Keratinocyte (primary cell): ENCODE measurements around the gene STX18. TPM values are rescaled to one million over a fixed set of nuclear protein-coding genes. Genes with fewer than 3 reads are reported as not detected.

ENCODE experiments used
- DNase-seq: peaks from one replicate; pipeline ENCODE4 v3.0.0-alpha.2; 2011; ENCODE audit warnings: low read depth, missing footprints, low spot score
- FAIRE-seq: peaks from 2 replicates; lab custom pipeline; 2011; peaks lifted over from hg19 to GRCh38; lab: Jason Lieb, UNC
- H2AFZ ChIP-seq: 2 replicates; pipeline ENCODE4 v1.6.0; 2012; ENCODE audit warnings: low read length, control low read depth, inconsistent platforms; ENCODE audit not compliant: control insufficient read depth
- H3K27ac ChIP-seq: 2 replicates; pipeline ENCODE4 v1.5.1; 2011; ENCODE audit warnings: low read length; ENCODE audit not compliant: control insufficient read depth, insufficient read depth
- H3K27me3 ChIP-seq: 3 replicates; pipeline ENCODE4 v1.6.0; 2011; ENCODE audit warnings: low read length; ENCODE audit not compliant: control insufficient read depth, insufficient read depth; ENCODE audit errors: extremely low read depth
- H3K36me3 ChIP-seq, 2 experiments: 2 replicates in 1 of 2; 3 replicates in 1 of 2; pipeline ENCODE4 v1.5.1; 2011; ENCODE audit warnings: low read length in 2 of 2, mild to moderate bottlenecking in 1 of 2; ENCODE audit not compliant: control insufficient read depth in 2 of 2, insufficient read depth in 2 of 2; ENCODE audit errors: extremely low read depth in 1 of 2
- H3K4me1 ChIP-seq: 3 replicates; pipeline ENCODE4 v1.5.1; 2011; ENCODE audit warnings: low read length; ENCODE audit not compliant: control insufficient read depth, insufficient read depth; ENCODE audit errors: extremely low read depth
- H3K4me2 ChIP-seq: 3 replicates; pipeline ENCODE4 v1.6.0; 2011; ENCODE audit warnings: low read depth, low read length; ENCODE audit not compliant: control insufficient read depth, insufficient read depth; ENCODE audit errors: extremely low read depth
- H3K4me3 ChIP-seq, 3 experiments: fragments of 200-600 bp in 1 of 3; sonication (generic) in 1 of 3; 2 replicates in 2 of 3; 3 replicates in 1 of 3; pipeline ENCODE4 v1.5.1; 2011 to 2016; ENCODE audit warnings: low read length in 3 of 3, mild to moderate bottlenecking in 3 of 3, control low read depth in 2 of 3, inconsistent platforms in 1 of 3, low read depth in 1 of 3, mixed read lengths in 1 of 3, mixed run types in 1 of 3, moderate library complexity in 1 of 3; ENCODE audit not compliant: control insufficient read depth in 2 of 3, insufficient read depth in 2 of 3; ENCODE audit errors: extremely low read depth in 1 of 3
- H3K79me2 ChIP-seq: 2 replicates; pipeline ENCODE4 v1.6.0; 2012; ENCODE audit warnings: low read length; ENCODE audit not compliant: control insufficient read depth, insufficient read depth
- H3K9ac ChIP-seq: 3 replicates; pipeline ENCODE4 v1.6.0; 2011; ENCODE audit warnings: low read length; ENCODE audit not compliant: control insufficient read depth, insufficient read depth; ENCODE audit errors: extremely low read depth
- H3K9me1 ChIP-seq: 3 replicates; pipeline ENCODE4 v1.6.0; 2011; ENCODE audit warnings: low read length; ENCODE audit not compliant: control insufficient read depth, insufficient read depth; ENCODE audit errors: extremely low read depth
- H3K9me3 ChIP-seq: 2 replicates; pipeline ENCODE4 v1.5.1; 2012; ENCODE audit warnings: low read depth, low read length; ENCODE audit not compliant: control insufficient read depth
- H4K20me1 ChIP-seq: 3 replicates; pipeline ENCODE4 v1.6.0; 2011; ENCODE audit warnings: low read length; ENCODE audit not compliant: control insufficient read depth, insufficient read depth; ENCODE audit errors: extremely low read depth
- EZH2 ChIP-seq: IDR thresholded peaks from one replicate; pipeline ENCODE4 v1.6.1; 2012; ENCODE audit warnings: inconsistent platforms, mild to moderate bottlenecking, low read length, moderate library complexity
- dilution Hi-C: fragments of 300-500 bp; cut with MboI; formaldehyde crosslinking; loops from one replicate; pipeline ENCODE4 v1.7.0; 2020; ENCODE audit warnings: low sequenced_read_pairs; ENCODE audit not compliant: extremely low pct_ligation_motif_present
- polyA plus RNA-seq, 5 experiments: library from polyadenylated mRNA; depleted of rRNA in 3 of 5; stranded (reverse) in 3 of 5; stranded (forward) in 1 of 5; unstranded in 1 of 5; fragments of >200 nt; gene quantifications; 1 replicate in 1 of 5; 2 replicates in 3 of 5; 3 replicates in 1 of 5; pipeline versions ENCODE4 v1.2.1 to v1.2.3, GENCODE V29; 2011 to 2012; ENCODE audit warnings: missing spikeins in 2 of 5, low read depth in 1 of 5, low replicate concordance in 1 of 5
- TF ChIP-seq, protein P1 (sequence below), 3 experiments: IDR thresholded peaks in 1 of 3; conservative IDR thresholded peaks in 1 of 3; optimal IDR thresholded peaks in 1 of 3; 2 replicates in 2 of 3; 3 replicates in 1 of 3; pipeline versions ENCODE3 to v1.5.1; 2011; ENCODE audit warnings: low read length in 3 of 3, mild to moderate bottlenecking in 3 of 3, moderate library complexity in 2 of 3, control low read depth in 1 of 3, inconsistent platforms in 1 of 3; ENCODE audit not compliant: insufficient read depth in 2 of 3; ENCODE audit errors: extremely low read depth in 1 of 3

Gene STX18
- polyA plus RNA-seq, 1 donor (not counting 4 experiments of a cell fraction or from before 2014, with no cell fraction given) = 21.6 TPM

DNA sequence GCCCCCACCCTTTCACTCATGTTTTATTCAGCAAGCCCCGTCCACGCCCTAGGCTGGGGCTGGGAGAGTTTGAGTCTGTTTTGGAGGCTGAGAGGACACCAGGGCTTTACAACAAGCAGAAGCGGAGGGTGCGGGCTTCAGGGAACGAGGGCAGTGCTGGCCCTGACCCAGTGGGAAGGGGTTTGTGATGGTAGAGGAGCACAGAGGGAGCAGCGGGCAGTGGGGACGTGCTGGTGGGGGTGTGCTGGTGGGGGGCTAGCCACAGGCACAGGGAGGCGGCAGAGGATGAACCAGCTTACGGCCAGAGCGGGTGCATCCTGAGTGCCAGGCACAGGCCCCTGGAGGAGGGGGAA, 128.5 kb downstream of the STX18 start:
- dilution Hi-C loops = no loop called here
- no peaks in the 10 kb centered on the region for H3K9me3 ChIP-seq
- no peak for DNase-seq
- no peaks in the 10 kb centered on the region for H3K79me2 ChIP-seq
- no peak overlapping the region for H3K9ac ChIP-seq
- H3K9me1 ChIP-seq = no peaks in the 10 kb centered on the region
- FAIRE-seq = no peak
- no peaks in the 10 kb centered on the region for H3K27me3 ChIP-seq
- no peak overlapping the region for H3K4me3 ChIP-seq
- no peak overlapping the region for H2AFZ ChIP-seq
- H3K36me3 ChIP-seq = peaks cover 2 to 13% of the 10 kb centered on the region in 2 experiments
- H3K4me1 ChIP-seq = peaks cover 4% of the 10 kb centered on the region
- TF ChIP-seq, protein P1, sequence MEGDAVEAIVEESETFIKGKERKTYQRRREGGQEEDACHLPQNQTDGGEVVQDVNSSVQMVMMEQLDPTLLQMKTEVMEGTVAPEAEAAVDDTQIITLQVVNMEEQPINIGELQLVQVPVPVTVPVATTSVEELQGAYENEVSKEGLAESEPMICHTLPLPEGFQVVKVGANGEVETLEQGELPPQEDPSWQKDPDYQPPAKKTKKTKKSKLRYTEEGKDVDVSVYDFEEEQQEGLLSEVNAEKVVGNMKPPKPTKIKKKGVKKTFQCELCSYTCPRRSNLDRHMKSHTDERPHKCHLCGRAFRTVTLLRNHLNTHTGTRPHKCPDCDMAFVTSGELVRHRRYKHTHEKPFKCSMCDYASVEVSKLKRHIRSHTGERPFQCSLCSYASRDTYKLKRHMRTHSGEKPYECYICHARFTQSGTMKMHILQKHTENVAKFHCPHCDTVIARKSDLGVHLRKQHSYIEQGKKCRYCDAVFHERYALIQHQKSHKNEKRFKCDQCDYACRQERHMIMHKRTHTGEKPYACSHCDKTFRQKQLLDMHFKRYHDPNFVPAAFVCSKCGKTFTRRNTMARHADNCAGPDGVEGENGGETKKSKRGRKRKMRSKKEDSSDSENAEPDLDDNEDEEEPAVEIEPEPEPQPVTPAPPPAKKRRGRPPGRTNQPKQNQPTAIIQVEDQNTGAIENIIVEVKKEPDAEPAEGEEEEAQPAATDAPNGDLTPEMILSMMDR (optimal IDR thresholded peaks at IDR 0.05 in 1 of 3, IDR thresholded peaks at IDR 0.05 in 1 of 3, conservative IDR thresholded peaks at IDR 0.05 in 1 of 3; ENCODE audit: extremely low read depth in 1 of 3, insufficient read depth in 2 of 3, low read length in 3 of 3) = no peak
- TF ChIP-seq EZH2 = no peak
- H3K4me2 ChIP-seq = no peak overlapping the region
- H3K27ac ChIP-seq = no peak overlapping the region
- no peaks in the 10 kb centered on the region for H4K20me1 ChIP-seq

DNA sequence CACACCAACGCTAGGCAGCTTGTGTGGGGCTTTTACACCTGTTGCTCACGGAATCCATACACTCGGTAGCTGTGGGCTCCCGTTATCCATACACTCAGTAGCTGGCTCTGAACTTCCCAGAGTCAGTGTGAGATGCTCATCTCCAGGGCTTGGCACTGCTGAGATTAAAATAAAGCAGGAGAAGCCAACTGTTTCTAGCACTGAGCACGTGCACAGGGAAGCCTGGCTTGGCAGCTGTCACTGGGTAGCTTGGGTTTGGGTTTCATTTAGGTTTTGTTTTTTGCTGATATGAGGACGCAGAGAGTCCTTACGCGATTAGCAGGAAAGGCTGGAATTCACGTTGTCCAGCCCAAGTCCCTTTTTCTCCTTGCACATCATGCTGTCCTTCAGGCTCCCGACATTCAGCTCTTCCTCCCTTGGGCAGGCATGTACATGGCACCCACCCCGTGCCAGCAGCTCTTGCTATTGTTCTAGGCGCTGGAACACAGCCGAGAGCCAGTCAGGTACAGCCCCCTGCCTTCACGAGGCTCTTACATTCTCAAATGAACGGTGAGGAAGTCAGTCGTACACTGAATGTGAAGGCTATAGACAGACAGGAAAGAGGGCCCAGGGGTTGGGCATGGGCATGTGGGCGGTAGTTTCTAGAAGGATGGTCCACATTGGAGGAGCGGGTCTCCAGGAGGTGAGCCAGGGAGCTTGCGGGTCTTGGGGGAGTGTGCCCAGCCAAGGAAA, 129.0 kb downstream of the STX18 start:
- Histone ChIP-seq H3K9me3 (no peaks in the 10 kb centered on the region), H3K9me1 (no peaks in the 10 kb centered on the region), H3K27me3 (no peaks in the 10 kb centered on the region), H4K20me1 (peaks cover 3% of the 10 kb centered on the region), H3K4me1 (peaks cover 10% of the 10 kb centered on the region), H3K4me2 (no peak overlapping the region), H3K4me3 (no peak overlapping the region), H2AFZ (no peak overlapping the region), H3K36me3 (peaks cover 2 to 11% of the 10 kb centered on the region in 2 experiments), H3K9ac (no peak overlapping the region), H3K79me2 (no peaks in the 10 kb centered on the region), H3K27ac (no peak overlapping the region)
- dilution Hi-C loops = no loop called here
- no peak for FAIRE-seq
- no peak for DNase-seq
- TF ChIP-seq EZH2 = no peak
- TF ChIP-seq, protein P1 (optimal IDR thresholded peaks at IDR 0.05 in 1 of 3, IDR thresholded peaks at IDR 0.05 in 1 of 3, conservative IDR thresholded peaks at IDR 0.05 in 1 of 3; ENCODE audit: extremely low read depth in 1 of 3, insufficient read depth in 2 of 3, low read length in 3 of 3) = no peak
